BJ (cell line): Measurements from ENCODE around the gene TBX21. TPM values are rescaled to one million over a fixed set of nuclear protein-coding genes. Genes with fewer than 3 reads are reported as not detected.

Source experiments
- CTCF ChIA-PET: fragments of 350-600 bp; formaldehyde crosslinking; extraction: SDS; loops from one replicate; lab custom pipeline; 2021; ENCODE audit warnings: antibody characterized with exemption, inconsistent platforms; lab: Yijun Ruan, JAX
- POLR2A ChIA-PET: fragments of 300-600 bp; sonication (Branson Sonifier 250); formaldehyde crosslinking; extraction: SDS; loops from one replicate; lab custom pipeline; 2021; ENCODE audit warnings: antibody characterized with exemption; lab: Charles Lee
- DNase-seq: peaks from one replicate; pipeline ENCODE4 v3.0.0-alpha.2; 2011; ENCODE audit warnings: low read depth
- H3K27me3 ChIP-seq: 2 replicates; pipeline ENCODE4 v1.6.0; 2011; ENCODE audit warnings: low read length; ENCODE audit not compliant: control insufficient read depth, insufficient read depth
- H3K36me3 ChIP-seq: 2 replicates; pipeline ENCODE4 v1.5.1; 2011; ENCODE audit warnings: low read length; ENCODE audit not compliant: control insufficient read depth, insufficient read depth
- H3K4me3 ChIP-seq: 2 replicates; pipeline ENCODE4 v1.5.1; 2011; ENCODE audit warnings: low read depth, mild to moderate bottlenecking, control low read depth, low read length
- polyA plus RNA-seq: library from polyadenylated mRNA; depleted of rRNA; stranded (reverse); fragments of >200 nt; gene quantifications from 2 replicates; pipeline ENCODE4 v1.2.3, GENCODE V29; 2011
- TF ChIP-seq, protein P1 (sequence below): IDR thresholded peaks from 2 replicates; pipeline ENCODE4 v1.5.1; 2011; ENCODE audit warnings: low read depth, mild to moderate bottlenecking, control low read depth, inconsistent platforms, low read length, moderate library complexity; ENCODE audit not compliant: insufficient read depth

The TBX21 gene
- polyA plus RNA-seq, 1 experiment, result not detected

DNA sequence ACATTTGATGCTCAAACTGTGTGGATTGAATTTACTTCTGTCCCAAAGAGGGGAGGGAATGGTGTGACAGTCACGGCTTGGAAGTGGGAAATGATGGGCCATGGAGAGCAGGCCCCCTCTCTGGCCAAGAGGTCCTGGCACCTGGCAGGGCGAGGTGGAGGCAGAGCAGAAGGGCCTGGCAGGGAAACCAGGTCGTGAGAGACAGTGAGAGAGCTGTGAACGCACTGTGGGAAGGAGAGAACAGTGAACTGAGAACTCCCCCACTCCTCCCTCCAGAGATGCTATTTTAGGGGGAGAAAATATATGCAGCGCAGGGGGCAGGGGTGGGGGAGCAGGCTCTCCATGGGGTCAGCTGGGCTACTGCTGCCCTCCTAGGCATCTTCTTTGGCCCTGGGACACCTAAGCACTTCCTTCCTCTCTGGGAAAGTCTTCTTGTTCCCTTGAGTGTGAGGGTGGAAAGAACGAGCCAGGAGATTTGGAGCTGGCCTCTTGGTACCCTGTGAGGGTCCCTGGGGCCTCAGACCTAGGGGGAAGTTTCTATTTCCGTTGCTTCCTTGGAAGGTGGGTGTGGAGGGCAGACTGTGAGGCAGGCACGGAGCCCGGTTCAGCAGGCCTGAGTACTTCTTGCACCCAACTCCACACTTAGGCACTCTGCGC is 17.2 kb upstream of the TBX21 start:
- CTCF ChIA-PET, result interaction anchor here (2.4 kb wide), 1 partner anchor 16 kb away, joined by 11 read pairs; no protein-coding TSS in a partner anchor
- TF ChIP-seq, protein P1, sequence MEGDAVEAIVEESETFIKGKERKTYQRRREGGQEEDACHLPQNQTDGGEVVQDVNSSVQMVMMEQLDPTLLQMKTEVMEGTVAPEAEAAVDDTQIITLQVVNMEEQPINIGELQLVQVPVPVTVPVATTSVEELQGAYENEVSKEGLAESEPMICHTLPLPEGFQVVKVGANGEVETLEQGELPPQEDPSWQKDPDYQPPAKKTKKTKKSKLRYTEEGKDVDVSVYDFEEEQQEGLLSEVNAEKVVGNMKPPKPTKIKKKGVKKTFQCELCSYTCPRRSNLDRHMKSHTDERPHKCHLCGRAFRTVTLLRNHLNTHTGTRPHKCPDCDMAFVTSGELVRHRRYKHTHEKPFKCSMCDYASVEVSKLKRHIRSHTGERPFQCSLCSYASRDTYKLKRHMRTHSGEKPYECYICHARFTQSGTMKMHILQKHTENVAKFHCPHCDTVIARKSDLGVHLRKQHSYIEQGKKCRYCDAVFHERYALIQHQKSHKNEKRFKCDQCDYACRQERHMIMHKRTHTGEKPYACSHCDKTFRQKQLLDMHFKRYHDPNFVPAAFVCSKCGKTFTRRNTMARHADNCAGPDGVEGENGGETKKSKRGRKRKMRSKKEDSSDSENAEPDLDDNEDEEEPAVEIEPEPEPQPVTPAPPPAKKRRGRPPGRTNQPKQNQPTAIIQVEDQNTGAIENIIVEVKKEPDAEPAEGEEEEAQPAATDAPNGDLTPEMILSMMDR, result no peak

DNA sequence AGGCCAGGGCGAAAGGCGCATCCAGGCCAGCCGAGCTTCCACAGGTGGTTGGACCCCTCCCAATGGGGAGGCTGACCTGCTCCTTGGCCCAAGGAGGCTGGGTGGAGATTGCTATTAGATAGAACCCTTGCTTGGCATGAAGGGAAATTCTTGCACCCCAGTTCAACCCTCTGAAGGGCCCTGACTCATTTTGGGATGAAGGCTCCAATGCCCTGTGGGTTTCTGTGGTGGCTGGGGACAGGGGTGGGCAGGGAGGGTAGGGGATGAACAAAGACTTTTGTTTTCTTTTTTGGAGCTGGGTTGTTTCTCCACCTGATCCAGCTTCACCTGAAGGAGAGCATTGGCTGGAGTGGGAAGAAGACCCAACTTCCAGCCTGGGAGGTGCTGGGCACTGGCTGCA is 16.7 kb upstream of the TBX21 start:
- H3K27me3 ChIP-seq, result peaks cover 36% of the 10 kb centered on the region
- ChIA-PET POLR2A (no interaction called here), CTCF (no interaction called here)
- H3K36me3 ChIP-seq, result no peaks in the 10 kb centered on the region
- no peak overlapping the region for H3K4me3 ChIP-seq
- TF ChIP-seq, protein P1, result no peak
- DNase-seq, result no peak

More for the DNA sequence above, 17.2 kb upstream of the TBX21 start:
- POLR2A ChIA-PET, result no interaction called here
- Histone ChIP-seq H3K36me3 (peaks cover 5% of the 10 kb centered on the region), H3K4me3 (no peak overlapping the region), H3K27me3 (peaks cover 36% of the 10 kb centered on the region)
- DNase-seq, result no peak

DNA sequence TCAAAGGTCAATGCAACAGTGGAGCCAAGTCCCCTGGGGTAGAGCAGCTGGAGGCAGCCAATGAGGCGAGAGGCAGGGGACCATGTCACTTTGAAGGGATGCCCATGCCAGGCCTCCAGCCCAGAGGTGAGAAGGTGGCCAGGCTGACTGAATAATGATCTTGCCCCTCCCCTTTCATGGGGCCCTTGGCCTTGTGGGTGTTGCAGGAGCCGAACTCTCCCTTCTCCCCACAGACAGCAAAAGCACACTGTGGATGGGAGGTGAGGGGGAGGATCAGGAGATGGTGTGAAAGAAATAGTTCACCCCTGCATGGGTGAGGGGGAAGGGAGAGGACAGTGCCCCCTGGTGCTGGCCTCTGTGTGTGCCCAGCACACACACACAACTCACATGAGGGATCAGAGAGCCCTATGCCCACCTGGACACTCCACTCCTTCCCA is 15.8 kb upstream of the TBX21 start:
- ChIA-PET CTCF (interaction anchor here (0.9 to 2.4 kb wide), 4 partner anchors 13 to 93 kb away, joined by 3 to 16 read pairs (median 4); no protein-coding TSS in a partner anchor), POLR2A (no interaction called here)
- H3K4me3 ChIP-seq, result no peak overlapping the region
- DNase-seq, result no peak
- H3K27me3 ChIP-seq, result peaks cover 45% of the 10 kb centered on the region
- no peaks in the 10 kb centered on the region for H3K36me3 ChIP-seq
- TF ChIP-seq, protein P1, result peak; percentile 43

DNA sequence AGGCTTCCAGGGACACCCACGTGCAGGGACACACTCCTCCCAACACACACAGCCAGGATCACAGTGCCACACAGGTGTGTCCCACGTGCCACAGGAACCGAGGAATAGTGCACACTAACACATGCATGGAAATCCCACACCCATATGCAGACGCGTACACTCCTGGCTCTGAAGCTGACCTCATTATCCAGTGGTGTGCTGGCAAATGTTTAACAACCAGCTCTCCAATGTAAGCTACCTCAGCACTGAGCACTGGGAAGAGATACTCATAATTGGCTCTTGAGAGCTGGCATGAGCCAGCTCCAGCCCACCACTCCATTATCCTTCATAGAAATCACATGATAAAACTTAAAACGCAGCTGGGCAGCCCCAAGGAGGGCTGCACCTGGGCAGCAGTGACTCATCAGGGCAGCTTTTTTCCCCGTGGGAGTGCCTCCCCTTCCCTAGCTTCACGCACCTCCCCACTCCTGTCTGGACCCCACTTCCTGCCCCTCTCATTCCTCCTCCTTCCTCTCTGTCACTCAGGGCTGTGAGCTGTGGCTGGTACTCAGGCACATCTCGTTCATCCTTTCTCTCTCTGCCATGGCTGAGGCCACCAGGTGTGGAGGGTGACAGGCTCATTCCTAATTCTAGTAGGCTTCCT is 14.9 kb upstream of the TBX21 start:
- no peak overlapping the region for H3K4me3 ChIP-seq
- H3K36me3 ChIP-seq, result no peaks in the 10 kb centered on the region
- DNase-seq, result no peak
- CTCF ChIA-PET, result interaction anchor here (0.7 to 2.4 kb wide), 11 partner anchors 9 to 92 kb away, joined by 3 to 16 read pairs (median 4); partner anchors contain the start of gene TBX21
- POLR2A ChIA-PET, result no interaction called here
- H3K27me3 ChIP-seq, result peaks cover 42% of the 10 kb centered on the region
- TF ChIP-seq, protein P1, result no peak

DNA sequence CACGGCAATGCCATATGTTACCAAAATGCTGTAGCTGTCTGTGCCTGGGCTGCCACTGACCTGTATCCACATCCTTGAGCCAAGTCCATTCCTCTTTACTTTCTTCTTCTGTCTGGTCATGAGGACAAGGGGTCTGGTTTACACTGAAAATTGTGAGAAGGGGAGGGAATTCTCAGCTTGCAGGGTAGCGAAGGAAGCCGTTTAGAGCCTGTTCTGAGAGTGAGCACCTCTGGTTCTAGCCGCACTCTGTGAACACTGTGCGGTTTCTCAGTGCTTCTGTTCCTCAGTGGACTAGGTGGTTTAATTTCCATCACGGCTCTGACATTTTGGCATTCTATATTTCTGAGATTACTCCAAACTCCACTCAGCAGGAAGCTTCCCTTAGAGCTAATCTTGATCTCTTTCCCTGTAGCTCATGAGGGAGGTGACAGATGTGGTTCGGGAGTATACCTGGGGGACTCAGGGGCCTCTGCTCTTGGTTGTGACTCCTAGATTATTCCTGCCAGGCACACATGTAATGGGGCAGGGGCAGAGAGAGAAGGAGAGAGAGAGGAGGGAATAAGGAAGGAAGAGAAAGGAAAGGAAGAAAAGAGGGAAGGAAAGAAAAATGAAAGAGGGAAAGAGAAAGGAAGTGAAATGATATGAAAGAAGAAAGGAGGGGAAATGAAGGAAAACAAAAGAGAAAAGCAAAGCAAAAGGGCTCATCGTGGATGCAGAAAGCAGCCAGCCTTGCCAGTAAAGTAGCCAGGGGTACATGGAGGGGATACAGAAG is 14.2 kb upstream of the TBX21 start:
- no peak overlapping the region for H3K4me3 ChIP-seq

More for the DNA sequence above, 14.2 kb upstream of the TBX21 start:
- TF ChIP-seq, protein P1, result no peak
- ChIA-PET CTCF (interaction anchor here (0.7 to 2.4 kb wide), 11 partner anchors 9 to 71 kb away, joined by 3 to 16 read pairs (median 4); partner anchors contain the start of gene TBX21), POLR2A (interaction anchor here (0.5 kb wide), 1 partner anchor 25 kb away, joined by 3 read pairs; no protein-coding TSS in a partner anchor)
- H3K36me3 ChIP-seq, result no peaks in the 10 kb centered on the region
- peaks cover 39% of the 10 kb centered on the region for H3K27me3 ChIP-seq
- no peak for DNase-seq
